ENCODE data around the gene FAM120B. TPM values are rescaled to one million over a fixed set of nuclear protein-coding genes. Genes with fewer than 3 reads are reported as not detected.
A peak's percentile ranks its signal among the peaks of the same experiment; 100 is the strongest.

The FAM120B gene
- total RNA-seq, 2 donors from 2014 or later = 14.1 to 25.9 TPM

- Mint-ChIP-seq H3K27ac (no peak overlapping the region), H3K36me3 (no peaks in the 10 kb centered on the region)
- ATAC-seq = no peak
Observed at GRCh38 chr6:170423030-170423429, 116.5 kb downstream of the FAM120B start.

GRCh38 chr6:170423814-170424603 is 117.5 kb downstream of the FAM120B start:
- DNase-seq (ENCODE audit: low spot score in 2 of 2) = no peak
- no peaks in the 10 kb centered on the region for H3K36me3 Mint-ChIP-seq

More at GRCh38 chr6:170423030-170423429, 116.5 kb downstream of the FAM120B start:
- H3K9me3 Mint-ChIP-seq = no peaks in the 10 kb centered on the region
- DNase-seq (ENCODE audit: low spot score in 2 of 2) = no peak

GRCh38 chr6:170424604-170425126 is 118.1 kb downstream of the FAM120B start:
- no peak for DNase-seq (ENCODE audit: low spot score in 2 of 2)
- no peaks in the 10 kb centered on the region for H3K9me3 Mint-ChIP-seq

More at GRCh38 chr6:170423814-170424603, 117.5 kb downstream of the FAM120B start:
- Mint-ChIP-seq H3K27ac (no peak overlapping the region), H3K9me3 (no peaks in the 10 kb centered on the region)
- no peak for ATAC-seq

GRCh38 chr6:170429450-170429849 is 122.9 kb downstream of the FAM120B start:
- no peak for DNase-seq (ENCODE audit: low spot score in 2 of 2)
- H3K36me3 Mint-ChIP-seq = no peaks in the 10 kb centered on the region
- H3K9me3 Mint-ChIP-seq = no peaks in the 10 kb centered on the region
- no peak for ATAC-seq
- no peak overlapping the region for H3K27ac Mint-ChIP-seq

More at GRCh38 chr6:170424604-170425126, 118.1 kb downstream of the FAM120B start:
- Mint-ChIP-seq H3K27ac (no peak overlapping the region), H3K36me3 (no peaks in the 10 kb centered on the region)
- no peak for ATAC-seq

- Mint-ChIP-seq H3K9me3 (peaks cover 4 to 8% of the 10 kb centered on the region in 2 donors), H3K27ac (no peak overlapping the region), H3K36me3 (peaks cover 10 to 18% of the 10 kb centered on the region in 2 donors)
- no peak for DNase-seq (ENCODE audit: low spot score in 2 of 2)
- ATAC-seq = no peak
Observed at GRCh38 chr6:170433163-170434116, 126.9 kb downstream of the FAM120B start.

GRCh38 chr6:170434117-170434820 is 127.7 kb downstream of the FAM120B start:
- Mint-ChIP-seq H3K9me3 (peaks cover 4 to 8% of the 10 kb centered on the region in 2 donors), H3K27ac (no peak overlapping the region), H3K36me3 (peaks cover 10 to 18% of the 10 kb centered on the region in 2 donors)
- DNase-seq (ENCODE audit: low spot score in 2 of 2) (no peak), ATAC-seq (no peak)

GRCh38 chr6:170434821-170435155 is 128.2 kb downstream of the FAM120B start:
- H3K27ac Mint-ChIP-seq = no peak overlapping the region
- H3K9me3 Mint-ChIP-seq = peaks cover 4 to 8% of the 10 kb centered on the region in 2 donors
- H3K36me3 Mint-ChIP-seq = peaks cover 10 to 18% of the 10 kb centered on the region in 2 donors
- no peak for DNase-seq (ENCODE audit: low spot score in 2 of 2)
- ATAC-seq = no peak

GRCh38 chr6:170435766-170436165 is 129.2 kb downstream of the FAM120B start:
- H3K36me3 Mint-ChIP-seq = peaks cover 10 to 18% of the 10 kb centered on the region in 2 donors
- no peak for DNase-seq (ENCODE audit: low spot score in 2 of 2)

GRCh38 chr6:170436209-170436809 is 129.8 kb downstream of the FAM120B start:
- ATAC-seq = no peak
- Mint-ChIP-seq H3K9me3 (peaks cover 4 to 8% of the 10 kb centered on the region in 2 donors), H3K36me3 (peaks cover 10 to 18% of the 10 kb centered on the region in 2 donors), H3K27ac (no peak overlapping the region)
- DNase-seq (ENCODE audit: low spot score in 2 of 2) = no peak

More at GRCh38 chr6:170435766-170436165, 129.2 kb downstream of the FAM120B start:
- no peak overlapping the region for H3K27ac Mint-ChIP-seq
- no peak for ATAC-seq
- peaks cover 4 to 8% of the 10 kb centered on the region in 2 donors for H3K9me3 Mint-ChIP-seq

- Mint-ChIP-seq H3K9me3 (peaks cover 4 to 8% of the 10 kb centered on the region in 2 donors), H3K36me3 (peaks cover 10 to 18% of the 10 kb centered on the region in 2 donors)
Observed at GRCh38 chr6:170437719-170438401, 131.3 kb downstream of the FAM120B start.

GRCh38 chr6:170438402-170438753 is 131.8 kb downstream of the FAM120B start:
- Mint-ChIP-seq H3K27ac (peak overlapping the region in 1 of 2 donors; percentile 36), H3K36me3 (peaks cover 10 to 18% of the 10 kb centered on the region in 2 donors), H3K9me3 (peaks cover 4 to 8% of the 10 kb centered on the region in 2 donors)
- ATAC-seq (peak; percentile 96 to 98), DNase-seq (ENCODE audit: low spot score in 2 of 2) (peak in 1 of 2 donors; percentile 50)

More at GRCh38 chr6:170437719-170438401, 131.3 kb downstream of the FAM120B start:
- DNase-seq (ENCODE audit: low spot score in 2 of 2) (no peak), ATAC-seq (no peak)
- H3K27ac Mint-ChIP-seq = peak overlapping the region; percentile 36 to 68

GRCh38 chr6:170438861-170439260 is 132.3 kb downstream of the FAM120B start:
- H3K27ac Mint-ChIP-seq = no peak overlapping the region
- peaks cover 10 to 18% of the 10 kb centered on the region in 2 donors for H3K36me3 Mint-ChIP-seq
- no peak for DNase-seq (ENCODE audit: low spot score in 2 of 2)
- peaks cover 4 to 8% of the 10 kb centered on the region in 2 donors for H3K9me3 Mint-ChIP-seq
- ATAC-seq = no peak

- H3K27ac Mint-ChIP-seq = no peak overlapping the region
- DNase-seq (ENCODE audit: low spot score in 2 of 2) = peak in 1 of 2 donors; percentile 40
- peaks cover 10 to 18% of the 10 kb centered on the region in 2 donors for H3K36me3 Mint-ChIP-seq
- no peak for ATAC-seq
- peaks cover 4 to 8% of the 10 kb centered on the region in 2 donors for H3K9me3 Mint-ChIP-seq
Observed at GRCh38 chr6:170439366-170440361, 133.1 kb downstream of the FAM120B start.

GRCh38 chr6:170440437-170440836 is 133.9 kb downstream of the FAM120B start:
- Mint-ChIP-seq H3K9me3 (peaks cover 4 to 8% of the 10 kb centered on the region in 2 donors), H3K27ac (no peak overlapping the region), H3K36me3 (peaks cover 10 to 18% of the 10 kb centered on the region in 2 donors)
- DNase-seq (ENCODE audit: low spot score in 2 of 2) (peak in 1 of 2 donors; percentile 31), ATAC-seq (no peak)

Data from activated naive CD4-positive, alpha-beta T cell treated with anti-CD3 and anti-CD28 coated beads, Interleukin-2, amount 50 U/mL, for 72 hours (primary cell).